ENCODE results near the gene DAZ1.
"Not testable (repeated sequence)": the region's sequence is repeated elsewhere in the genome, so short reads cannot be mapped to it uniquely, and the experiment has no call there.

The DAZ1 gene, protein sequence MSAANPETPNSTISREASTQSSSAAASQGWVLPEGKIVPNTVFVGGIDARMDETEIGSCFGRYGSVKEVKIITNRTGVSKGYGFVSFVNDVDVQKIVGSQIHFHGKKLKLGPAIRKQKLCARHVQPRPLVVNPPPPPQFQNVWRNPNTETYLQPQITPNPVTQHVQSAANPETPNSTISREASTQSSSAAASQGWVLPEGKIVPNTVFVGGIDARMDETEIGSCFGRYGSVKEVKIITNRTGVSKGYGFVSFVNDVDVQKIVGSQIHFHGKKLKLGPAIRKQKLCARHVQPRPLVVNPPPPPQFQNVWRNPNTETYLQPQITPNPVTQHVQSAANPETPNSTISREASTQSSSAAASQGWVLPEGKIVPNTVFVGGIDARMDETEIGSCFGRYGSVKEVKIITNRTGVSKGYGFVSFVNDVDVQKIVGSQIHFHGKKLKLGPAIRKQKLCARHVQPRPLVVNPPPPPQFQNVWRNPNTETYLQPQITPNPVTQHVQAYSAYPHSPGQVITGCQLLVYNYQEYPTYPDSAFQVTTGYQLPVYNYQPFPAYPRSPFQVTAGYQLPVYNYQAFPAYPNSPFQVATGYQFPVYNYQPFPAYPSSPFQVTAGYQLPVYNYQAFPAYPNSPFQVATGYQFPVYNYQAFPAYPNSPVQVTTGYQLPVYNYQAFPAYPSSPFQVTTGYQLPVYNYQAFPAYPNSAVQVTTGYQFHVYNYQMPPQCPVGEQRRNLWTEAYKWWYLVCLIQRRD

DNA sequence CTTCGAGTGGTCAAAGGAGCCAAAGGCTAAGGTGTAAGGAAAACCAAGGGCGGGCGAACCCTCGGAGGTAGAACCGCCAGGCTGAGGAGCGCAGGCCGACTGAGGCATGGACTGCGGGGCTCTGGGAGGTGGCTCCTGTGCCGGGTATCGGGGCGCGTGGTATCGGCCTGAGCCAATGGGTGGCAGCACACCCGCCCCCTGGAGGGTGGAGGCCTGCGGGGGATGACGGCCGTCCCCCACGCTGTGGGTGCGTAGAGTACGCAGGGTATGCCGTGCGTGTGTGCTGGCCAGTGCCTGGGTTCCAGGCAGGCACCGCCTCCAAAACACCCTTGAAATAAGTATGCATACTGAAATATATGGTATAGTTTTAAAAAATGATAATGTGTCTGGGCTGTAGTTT, at the start of gene DAZ1:
DAZ1 (minus strand) TSS at position 101 of the 400 bp plus-strand sequence. CDS start 208 bp downstream, outside the sequence.
- not testable (repeated sequence) for ATAC-seq, H3K9me3 Mint-ChIP-seq, H3K27me3 Mint-ChIP-seq, H3K4me1 Mint-ChIP-seq, H3K4me3 Mint-ChIP-seq, H3K36me3 Mint-ChIP-seq, H3K27ac Mint-ChIP-seq

DNA sequence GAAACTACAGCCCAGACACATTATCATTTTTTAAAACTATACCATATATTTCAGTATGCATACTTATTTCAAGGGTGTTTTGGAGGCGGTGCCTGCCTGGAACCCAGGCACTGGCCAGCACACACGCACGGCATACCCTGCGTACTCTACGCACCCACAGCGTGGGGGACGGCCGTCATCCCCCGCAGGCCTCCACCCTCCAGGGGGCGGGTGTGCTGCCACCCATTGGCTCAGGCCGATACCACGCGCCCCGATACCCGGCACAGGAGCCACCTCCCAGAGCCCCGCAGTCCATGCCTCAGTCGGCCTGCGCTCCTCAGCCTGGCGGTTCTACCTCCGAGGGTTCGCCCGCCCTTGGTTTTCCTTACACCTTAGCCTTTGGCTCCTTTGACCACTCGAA, 20.4 kb upstream of the DAZ1 start, which contains the start of gene DAZ2:
DAZ2 (plus strand) TSS at position 301 of the 400 bp plus-strand sequence. CDS start 208 bp downstream, outside the sequence.
- ATAC-seq, H3K4me1 Mint-ChIP-seq: not testable (repeated sequence)

DNA sequence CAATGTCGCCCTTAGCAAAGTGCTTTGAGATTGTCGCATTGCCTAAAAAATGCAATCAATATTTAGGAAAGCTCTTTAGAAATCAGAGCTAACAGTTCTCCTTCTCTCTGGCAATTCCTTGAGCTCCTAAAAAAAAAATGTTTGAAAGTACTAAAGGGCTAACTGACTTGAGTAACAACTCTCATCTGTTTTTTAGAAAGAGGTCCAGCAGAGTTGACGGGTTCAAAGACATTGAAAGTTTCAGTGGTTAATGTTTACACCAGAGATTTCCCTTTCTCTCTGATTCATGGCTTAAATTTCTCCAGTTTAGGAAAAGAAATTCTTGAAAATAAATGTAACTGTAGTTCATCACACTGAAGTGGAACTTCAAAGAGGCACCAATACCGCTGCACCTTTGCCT, 11.9 kb upstream of the DAZ1 start:
- H3K4me1 Mint-ChIP-seq, H3K9me3 Mint-ChIP-seq, H3K4me3 Mint-ChIP-seq, ATAC-seq, H3K27ac Mint-ChIP-seq, H3K36me3 Mint-ChIP-seq, H3K27me3 Mint-ChIP-seq: not testable (repeated sequence)

More for the DNA sequence above, 20.4 kb upstream of the DAZ1 start, which contains the start of gene DAZ2:
- H3K4me3 Mint-ChIP-seq, H3K27ac Mint-ChIP-seq, H3K36me3 Mint-ChIP-seq, H3K9me3 Mint-ChIP-seq, H3K27me3 Mint-ChIP-seq: not testable (repeated sequence)

DNA sequence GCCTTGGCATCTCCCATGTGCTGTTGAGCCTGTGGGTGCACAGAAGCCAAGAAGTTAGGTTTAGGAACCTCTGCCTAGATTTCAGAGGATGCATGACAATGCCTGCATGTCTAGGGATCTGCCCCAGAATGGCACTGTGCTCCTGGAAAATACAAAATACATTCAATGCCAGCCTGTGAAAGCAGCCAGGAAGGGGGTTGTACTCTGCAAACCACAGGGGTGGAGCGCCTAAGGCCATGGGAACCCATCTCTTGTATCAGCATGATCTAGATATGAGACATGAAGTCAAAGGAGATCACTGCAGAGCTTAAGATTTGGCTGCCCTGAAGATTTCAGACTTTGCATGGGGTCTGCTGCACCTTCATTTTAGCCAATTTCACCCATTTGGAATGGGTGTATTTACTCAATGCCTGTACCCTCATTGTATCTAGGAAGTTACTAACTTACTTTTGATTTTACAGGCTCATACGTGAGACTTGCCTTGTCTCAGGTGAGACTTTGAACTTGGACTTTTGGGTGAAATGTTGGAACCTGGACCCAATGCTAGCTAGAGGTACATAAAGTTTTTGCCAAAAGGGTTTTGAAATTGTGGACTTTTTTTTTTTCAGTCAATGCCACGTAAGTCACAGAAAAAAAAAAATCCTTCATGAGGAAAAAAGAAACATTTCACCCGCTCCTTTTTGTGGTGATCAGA, 11.1 kb upstream of the DAZ1 start:
- not testable (repeated sequence) for H3K4me1 Mint-ChIP-seq, ATAC-seq, H3K36me3 Mint-ChIP-seq, H3K9me3 Mint-ChIP-seq, H3K27ac Mint-ChIP-seq, H3K4me3 Mint-ChIP-seq, H3K27me3 Mint-ChIP-seq

DNA sequence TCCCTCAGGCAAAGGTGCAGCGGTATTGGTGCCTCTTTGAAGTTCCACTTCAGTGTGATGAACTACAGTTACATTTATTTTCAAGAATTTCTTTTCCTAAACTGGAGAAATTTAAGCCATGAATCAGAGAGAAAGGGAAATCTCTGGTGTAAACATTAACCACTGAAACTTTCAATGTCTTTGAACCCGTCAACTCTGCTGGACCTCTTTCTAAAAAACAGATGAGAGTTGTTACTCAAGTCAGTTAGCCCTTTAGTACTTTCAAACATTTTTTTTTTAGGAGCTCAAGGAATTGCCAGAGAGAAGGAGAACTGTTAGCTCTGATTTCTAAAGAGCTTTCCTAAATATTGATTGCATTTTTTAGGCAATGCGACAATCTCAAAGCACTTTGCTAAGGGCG, 8.6 kb upstream of the DAZ1 start:
- not testable (repeated sequence) for ATAC-seq, H3K4me3 Mint-ChIP-seq, H3K36me3 Mint-ChIP-seq, H3K27ac Mint-ChIP-seq, H3K9me3 Mint-ChIP-seq, H3K27me3 Mint-ChIP-seq, H3K4me1 Mint-ChIP-seq

Measured in stimulated activated memory B cell treated with anti-CD40 and anti-IgM and Interleukin-4, amounts not matched to agents 10 μg/mL and 1 μg/mL and 100 μg/mL, for 72 hours (primary cell).